ENCODE results near the gene APOC4.

DNA sequence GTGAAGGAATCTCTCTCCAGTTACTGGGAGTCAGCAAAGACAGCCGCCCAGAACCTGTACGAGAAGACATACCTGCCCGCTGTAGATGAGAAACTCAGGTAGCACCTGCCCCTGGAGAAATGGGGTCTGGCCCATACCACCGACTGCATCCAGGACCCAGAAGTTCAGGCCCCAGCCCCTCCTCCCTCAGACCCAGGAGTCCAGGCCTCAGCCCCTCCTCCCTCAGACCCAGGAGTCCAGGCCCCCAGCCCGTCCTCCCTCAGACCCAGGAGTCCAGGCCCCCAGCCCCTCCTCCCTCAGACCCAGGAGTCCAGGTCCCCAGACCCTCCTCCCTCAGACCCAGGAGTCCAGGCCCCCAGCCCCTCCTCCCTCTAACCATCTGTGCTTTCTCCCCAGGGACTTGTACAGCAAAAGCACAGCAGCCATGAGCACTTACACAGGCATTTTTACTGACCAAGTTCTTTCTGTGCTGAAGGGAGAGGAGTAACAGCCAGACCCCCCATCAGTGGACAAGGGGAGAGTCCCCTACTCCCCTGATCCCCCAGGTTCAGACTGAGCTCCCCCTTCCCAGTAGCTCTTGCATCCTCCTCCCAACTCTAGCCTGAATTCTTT is 6.8 kb downstream of the APOC4 start:
- TF ChIP-seq, protein P1, sequence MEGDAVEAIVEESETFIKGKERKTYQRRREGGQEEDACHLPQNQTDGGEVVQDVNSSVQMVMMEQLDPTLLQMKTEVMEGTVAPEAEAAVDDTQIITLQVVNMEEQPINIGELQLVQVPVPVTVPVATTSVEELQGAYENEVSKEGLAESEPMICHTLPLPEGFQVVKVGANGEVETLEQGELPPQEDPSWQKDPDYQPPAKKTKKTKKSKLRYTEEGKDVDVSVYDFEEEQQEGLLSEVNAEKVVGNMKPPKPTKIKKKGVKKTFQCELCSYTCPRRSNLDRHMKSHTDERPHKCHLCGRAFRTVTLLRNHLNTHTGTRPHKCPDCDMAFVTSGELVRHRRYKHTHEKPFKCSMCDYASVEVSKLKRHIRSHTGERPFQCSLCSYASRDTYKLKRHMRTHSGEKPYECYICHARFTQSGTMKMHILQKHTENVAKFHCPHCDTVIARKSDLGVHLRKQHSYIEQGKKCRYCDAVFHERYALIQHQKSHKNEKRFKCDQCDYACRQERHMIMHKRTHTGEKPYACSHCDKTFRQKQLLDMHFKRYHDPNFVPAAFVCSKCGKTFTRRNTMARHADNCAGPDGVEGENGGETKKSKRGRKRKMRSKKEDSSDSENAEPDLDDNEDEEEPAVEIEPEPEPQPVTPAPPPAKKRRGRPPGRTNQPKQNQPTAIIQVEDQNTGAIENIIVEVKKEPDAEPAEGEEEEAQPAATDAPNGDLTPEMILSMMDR (IDR thresholded peaks at IDR 0.05) = no peak
- TF ChIP-seq EP300 (IDR thresholded peaks at IDR 0.05) (no peak), POLR2A (IDR thresholded peaks at IDR 0.05) (no peak)
